ENCODE results near the gene WWC2.

The WWC2 gene

GRCh38 chr4:183332447-183332846 is 233.4 kb downstream of the WWC2 start:
- no peak for TF ChIP-seq CTCF (IDR thresholded peaks at IDR 0.05; ENCODE audit: extremely low read depth, insufficient read depth, missing control alignments)
- no peak for DNase-seq (ENCODE audit: low spot score)
- in situ Hi-C loops (cut with MboI; ENCODE audit: low pct_unique_long_range_greater_than_20kb, low sequenced_read_pairs, unreplicated experiment) = no loop called here

DNA sequence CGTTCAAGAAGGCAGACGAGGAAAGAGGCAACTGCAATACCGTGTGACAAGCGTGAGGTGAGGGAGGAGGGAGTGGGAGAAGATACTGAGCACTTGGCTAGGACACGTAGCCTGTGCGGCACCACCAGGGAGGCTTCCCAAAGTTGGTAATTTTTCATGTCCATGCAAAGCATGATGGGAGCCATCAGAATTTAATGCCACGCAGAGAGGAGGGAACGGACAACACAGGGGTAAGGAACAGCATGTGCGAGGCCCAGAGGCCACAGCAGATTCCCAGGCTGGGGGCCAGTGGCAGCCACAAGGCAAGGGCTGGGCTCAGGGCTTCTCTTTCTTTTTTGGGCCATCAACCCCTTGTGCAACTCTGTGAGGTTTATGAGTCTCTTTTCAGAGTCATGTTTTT is 234.1 kb downstream of the WWC2 start:
- no peak for DNase-seq (ENCODE audit: low spot score)
- in situ Hi-C loops (cut with MboI; ENCODE audit: low pct_unique_long_range_greater_than_20kb, low sequenced_read_pairs, unreplicated experiment) = no loop called here
- no peak for TF ChIP-seq CTCF (IDR thresholded peaks at IDR 0.05; ENCODE audit: extremely low read depth, insufficient read depth, missing control alignments)

DNA sequence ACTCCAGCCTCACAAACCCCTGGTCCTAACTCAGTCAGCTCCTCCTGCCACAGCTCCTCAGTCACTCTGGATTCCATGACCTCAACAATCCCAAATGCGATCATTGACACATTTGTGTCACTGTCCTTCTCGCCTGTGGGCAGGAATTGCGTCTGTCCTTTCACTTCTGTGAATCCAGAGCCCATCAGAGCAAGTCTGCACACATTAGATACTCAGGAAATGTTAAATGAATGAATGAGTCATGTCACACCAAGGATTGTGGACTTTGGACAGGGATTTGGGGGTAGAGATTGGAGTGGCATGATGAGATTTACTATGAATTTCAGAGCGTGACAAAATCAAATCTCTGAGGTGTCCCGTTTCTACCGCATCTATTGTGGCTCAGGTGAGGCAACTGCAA is 234.9 kb downstream of the WWC2 start:
- no peak for TF ChIP-seq CTCF (IDR thresholded peaks at IDR 0.05; ENCODE audit: extremely low read depth, insufficient read depth, missing control alignments)
- in situ Hi-C loops (cut with MboI; ENCODE audit: low pct_unique_long_range_greater_than_20kb, low sequenced_read_pairs, unreplicated experiment) = no loop called here
- no peak for DNase-seq (ENCODE audit: low spot score)

GRCh38 chr4:183335369-183335940 is 236.4 kb downstream of the WWC2 start:
- in situ Hi-C loops (cut with MboI; ENCODE audit: low pct_unique_long_range_greater_than_20kb, low sequenced_read_pairs, unreplicated experiment) = no loop called here
- no peak for DNase-seq (ENCODE audit: low spot score)
- TF ChIP-seq CTCF (IDR thresholded peaks at IDR 0.05; ENCODE audit: extremely low read depth, insufficient read depth, missing control alignments) = no peak

- DNase-seq (ENCODE audit: low spot score) = no peak
- in situ Hi-C loops (cut with MboI; ENCODE audit: low pct_unique_long_range_greater_than_20kb, low sequenced_read_pairs, unreplicated experiment) = no loop called here
- no peak for TF ChIP-seq CTCF (IDR thresholded peaks at IDR 0.05; ENCODE audit: extremely low read depth, insufficient read depth, missing control alignments)
Measured at GRCh38 chr4:183337349-183337748, 238.3 kb downstream of the WWC2 start.

DNA sequence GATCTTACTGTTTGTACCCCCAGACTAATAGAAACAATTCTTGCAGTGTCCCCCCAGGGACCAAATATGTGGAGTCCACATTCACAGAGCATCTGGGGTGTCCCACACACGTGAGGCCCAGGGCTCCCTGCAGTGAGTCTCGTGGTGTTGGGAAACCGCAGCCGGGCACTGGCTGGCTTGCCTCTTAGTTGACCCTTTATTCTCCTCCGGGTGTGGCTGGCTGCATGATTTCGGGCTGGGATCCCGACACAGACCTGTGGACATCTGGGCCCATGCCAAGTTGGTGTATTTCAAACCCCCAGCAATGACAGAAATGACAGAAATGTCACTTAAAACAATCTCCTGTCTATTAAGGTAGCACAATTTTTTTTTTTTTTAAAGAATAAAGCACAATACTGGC is 238.8 kb downstream of the WWC2 start:
- DNase-seq (ENCODE audit: low spot score) = no peak
- no peak for TF ChIP-seq CTCF (IDR thresholded peaks at IDR 0.05; ENCODE audit: extremely low read depth, insufficient read depth, missing control alignments)
- in situ Hi-C loops (cut with MboI; ENCODE audit: low pct_unique_long_range_greater_than_20kb, low sequenced_read_pairs, unreplicated experiment) = no loop called here
